Measurements from ENCODE around the gene DENND2C. TPM values are rescaled to one million over a fixed set of nuclear protein-coding genes. Genes with fewer than 3 reads are reported as not detected.

Gene DENND2C
- total and polyA plus RNA-seq, 2 donors (not counting 1 experiment from before 2014, with no cell fraction given), result 1.3 to 1.7 TPM

DNA sequence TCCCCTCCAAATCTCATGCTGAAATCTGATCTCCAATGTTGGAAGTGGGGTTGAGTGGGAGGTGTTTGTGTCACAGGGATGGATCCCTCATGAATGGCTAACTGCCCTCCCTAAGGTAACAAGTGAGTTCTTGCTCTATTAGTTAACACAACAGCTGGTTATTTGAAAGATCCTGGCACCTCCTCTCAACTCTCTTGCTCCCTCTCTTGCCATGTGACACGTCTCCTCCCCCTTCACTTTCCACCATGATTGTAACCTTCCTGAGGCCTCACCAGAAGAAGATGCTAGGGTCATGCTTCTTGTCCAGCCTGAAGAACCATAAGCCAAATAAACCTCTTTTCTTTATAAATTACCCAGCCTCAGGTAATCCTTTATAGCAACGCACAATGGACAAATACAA, 28.5 kb downstream of the DENND2C start:
- no peak overlapping the region for H3K27ac ChIP-seq (ENCODE audit: insufficient read depth, low read length)
- no peak overlapping the region for H3K4me3 ChIP-seq (replicated peaks in 1 of 4; ENCODE audit: control extremely low read depth in 1 of 4, insufficient read depth in 1 of 4, low read depth in 3 of 4, low read length in 4 of 4)
- H3K9ac ChIP-seq (ENCODE audit: insufficient read depth, low read length), result no peak overlapping the region
- no peak overlapping the region for H3K4me2 ChIP-seq (ENCODE audit: extremely low read depth, insufficient read depth, low read length)
- H3K36me3 ChIP-seq (ENCODE audit: control insufficient read depth, insufficient read depth, low read length), result no peaks in the 10 kb centered on the region
- no peaks in the 10 kb centered on the region for H4K20me1 ChIP-seq (ENCODE audit: control insufficient read depth, extremely low read depth, insufficient read depth, low read length)
- H3K27me3 ChIP-seq (ENCODE audit: control insufficient read depth, insufficient read depth, low read length), result no peaks in the 10 kb centered on the region
- H2AFZ ChIP-seq (ENCODE audit: low read length), result no peak overlapping the region
- H3K79me2 ChIP-seq (ENCODE audit: control insufficient read depth, insufficient read depth, low read length), result no peaks in the 10 kb centered on the region
- H3K9me3 ChIP-seq (ENCODE audit: control insufficient read depth, insufficient read depth, low read depth, low read length), result no peaks in the 10 kb centered on the region
- TF ChIP-seq, protein P1, sequence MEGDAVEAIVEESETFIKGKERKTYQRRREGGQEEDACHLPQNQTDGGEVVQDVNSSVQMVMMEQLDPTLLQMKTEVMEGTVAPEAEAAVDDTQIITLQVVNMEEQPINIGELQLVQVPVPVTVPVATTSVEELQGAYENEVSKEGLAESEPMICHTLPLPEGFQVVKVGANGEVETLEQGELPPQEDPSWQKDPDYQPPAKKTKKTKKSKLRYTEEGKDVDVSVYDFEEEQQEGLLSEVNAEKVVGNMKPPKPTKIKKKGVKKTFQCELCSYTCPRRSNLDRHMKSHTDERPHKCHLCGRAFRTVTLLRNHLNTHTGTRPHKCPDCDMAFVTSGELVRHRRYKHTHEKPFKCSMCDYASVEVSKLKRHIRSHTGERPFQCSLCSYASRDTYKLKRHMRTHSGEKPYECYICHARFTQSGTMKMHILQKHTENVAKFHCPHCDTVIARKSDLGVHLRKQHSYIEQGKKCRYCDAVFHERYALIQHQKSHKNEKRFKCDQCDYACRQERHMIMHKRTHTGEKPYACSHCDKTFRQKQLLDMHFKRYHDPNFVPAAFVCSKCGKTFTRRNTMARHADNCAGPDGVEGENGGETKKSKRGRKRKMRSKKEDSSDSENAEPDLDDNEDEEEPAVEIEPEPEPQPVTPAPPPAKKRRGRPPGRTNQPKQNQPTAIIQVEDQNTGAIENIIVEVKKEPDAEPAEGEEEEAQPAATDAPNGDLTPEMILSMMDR (conservative IDR thresholded peaks at IDR 0.05 in 1 of 2, IDR thresholded peaks at IDR 0.05 in 1 of 2; ENCODE audit: low read depth in 1 of 2, low read length in 2 of 2), result no peak
- TF ChIP-seq EZH2 (IDR thresholded peaks at IDR 0.05; ENCODE audit: low read length, missing control alignments), result no peak
- DNase-seq (ENCODE audit: low read depth in 2 of 2), result no peak
- no peaks in the 10 kb centered on the region for H3K4me1 ChIP-seq (ENCODE audit: control insufficient read depth, extremely low read depth, insufficient read depth, low read length)

DNA sequence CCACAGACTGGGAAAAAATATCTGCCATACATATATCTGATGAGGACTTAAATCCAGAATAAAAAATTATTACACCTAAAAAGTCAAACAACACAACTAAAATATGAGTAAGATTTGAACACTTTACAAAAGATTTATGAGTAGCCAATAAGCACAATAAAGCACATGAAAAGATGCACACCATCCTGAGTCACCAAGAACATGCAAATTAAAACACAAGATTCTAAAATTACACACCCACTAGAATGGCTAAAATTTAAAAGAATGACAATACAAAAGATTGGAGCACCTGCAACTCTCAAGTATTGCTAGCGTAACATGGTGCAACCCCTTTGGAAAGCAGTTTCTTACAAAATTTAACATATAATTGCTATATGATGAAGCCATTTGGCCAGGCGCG, 30.9 kb downstream of the DENND2C start:
- Histone ChIP-seq H3K36me3 (ENCODE audit: control insufficient read depth, insufficient read depth, low read length) (no peaks in the 10 kb centered on the region), H3K4me3 (replicated peaks in 1 of 4; ENCODE audit: control extremely low read depth in 1 of 4, insufficient read depth in 1 of 4, low read depth in 3 of 4, low read length in 4 of 4) (no peak overlapping the region), H4K20me1 (ENCODE audit: control insufficient read depth, extremely low read depth, insufficient read depth, low read length) (no peaks in the 10 kb centered on the region), H3K27ac (ENCODE audit: insufficient read depth, low read length) (no peak overlapping the region), H3K4me2 (ENCODE audit: extremely low read depth, insufficient read depth, low read length) (no peak overlapping the region), H3K27me3 (ENCODE audit: control insufficient read depth, insufficient read depth, low read length) (no peaks in the 10 kb centered on the region), H3K9me3 (ENCODE audit: control insufficient read depth, insufficient read depth, low read depth, low read length) (no peaks in the 10 kb centered on the region), H3K79me2 (ENCODE audit: control insufficient read depth, insufficient read depth, low read length) (no peaks in the 10 kb centered on the region), H3K9ac (ENCODE audit: insufficient read depth, low read length) (no peak overlapping the region), H2AFZ (ENCODE audit: low read length) (no peak overlapping the region), H3K4me1 (ENCODE audit: control insufficient read depth, extremely low read depth, insufficient read depth, low read length) (no peaks in the 10 kb centered on the region)
- TF ChIP-seq, protein P1 (conservative IDR thresholded peaks at IDR 0.05 in 1 of 2, IDR thresholded peaks at IDR 0.05 in 1 of 2; ENCODE audit: low read depth in 1 of 2, low read length in 2 of 2), result no peak
- no peak for TF ChIP-seq EZH2 (IDR thresholded peaks at IDR 0.05; ENCODE audit: low read length, missing control alignments)
- DNase-seq (ENCODE audit: low read depth in 2 of 2), result no peak

DNA sequence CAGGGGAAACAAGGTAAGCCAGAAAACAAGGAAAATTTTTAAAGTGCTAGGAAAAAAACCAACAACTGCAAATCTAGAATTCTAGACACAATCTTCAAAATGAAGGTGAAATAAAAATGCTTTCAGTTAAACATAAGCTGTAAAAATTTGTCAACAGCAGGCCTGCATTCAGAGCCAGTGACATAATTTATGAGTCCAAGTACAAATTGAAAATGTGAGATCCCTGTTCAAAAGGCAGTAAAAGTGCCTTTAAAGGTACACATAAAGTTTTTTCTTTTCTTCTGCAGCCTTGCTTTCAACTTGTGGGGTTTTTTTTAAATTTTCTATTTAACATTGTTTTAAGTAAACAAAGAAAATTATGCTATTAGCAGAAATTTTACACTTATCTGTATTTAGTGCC, 37.4 kb downstream of the DENND2C start:
- Histone ChIP-seq H3K27me3 (ENCODE audit: control insufficient read depth, insufficient read depth, low read length) (no peaks in the 10 kb centered on the region), H3K9ac (ENCODE audit: insufficient read depth, low read length) (no peak overlapping the region), H3K4me1 (ENCODE audit: control insufficient read depth, extremely low read depth, insufficient read depth, low read length) (no peaks in the 10 kb centered on the region), H3K79me2 (ENCODE audit: control insufficient read depth, insufficient read depth, low read length) (no peaks in the 10 kb centered on the region), H3K4me2 (ENCODE audit: extremely low read depth, insufficient read depth, low read length) (no peak overlapping the region), H4K20me1 (ENCODE audit: control insufficient read depth, extremely low read depth, insufficient read depth, low read length) (no peaks in the 10 kb centered on the region), H3K9me3 (ENCODE audit: control insufficient read depth, insufficient read depth, low read depth, low read length) (no peaks in the 10 kb centered on the region), H3K36me3 (ENCODE audit: control insufficient read depth, insufficient read depth, low read length) (no peaks in the 10 kb centered on the region), H3K27ac (ENCODE audit: insufficient read depth, low read length) (no peak overlapping the region), H2AFZ (ENCODE audit: low read length) (no peak overlapping the region), H3K4me3 (replicated peaks in 1 of 4; ENCODE audit: control extremely low read depth in 1 of 4, insufficient read depth in 1 of 4, low read depth in 3 of 4, low read length in 4 of 4) (no peak overlapping the region)
- DNase-seq (ENCODE audit: low read depth in 2 of 2), result no peak
- TF ChIP-seq, protein P1 (conservative IDR thresholded peaks at IDR 0.05 in 1 of 2, IDR thresholded peaks at IDR 0.05 in 1 of 2; ENCODE audit: low read depth in 1 of 2, low read length in 2 of 2), result no peak
- TF ChIP-seq EZH2 (IDR thresholded peaks at IDR 0.05; ENCODE audit: low read length, missing control alignments), result no peak
